ENCODE measurements around the gene GTPBP4. TPM values are rescaled to one million over a fixed set of nuclear protein-coding genes. Genes with fewer than 3 reads are reported as not detected.

The GTPBP4 gene
- total and polyA plus RNA-seq, 2 donors from 2014 or later: 18.9 to 37.1 TPM

DNA sequence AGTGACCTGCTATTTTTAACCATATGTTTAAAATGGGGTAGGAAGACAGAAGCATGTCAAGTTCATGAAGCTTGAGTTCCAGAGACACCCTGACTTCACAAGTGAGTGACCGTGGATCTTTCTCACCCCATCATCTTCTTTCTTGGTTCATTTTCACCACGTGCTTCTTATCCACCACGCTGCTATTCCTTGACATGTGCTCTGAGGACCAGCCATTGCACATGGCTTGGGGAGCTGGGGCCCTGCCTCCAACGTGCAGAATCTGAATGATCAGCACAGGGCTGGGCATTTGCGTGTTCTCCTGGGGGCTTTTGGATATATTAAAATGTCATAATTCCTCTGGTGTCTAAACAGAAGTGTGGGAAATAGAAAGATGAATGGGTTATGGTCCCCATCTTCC is 25.0 kb upstream of the GTPBP4 start:
- FAIRE-seq: no peak
- Histone ChIP-seq H3K9me3 (ENCODE audit: control insufficient read depth in 2 of 3, insufficient read depth in 1 of 3, low read length in 3 of 3) (no peaks in the 10 kb centered on the region), H3K4me3 (ENCODE audit: low read length in 3 of 3) (no peak overlapping the region), H3K4me1 (ENCODE audit: control insufficient read depth in 2 of 3, insufficient read depth in 2 of 3, low read depth in 1 of 3, low read length in 3 of 3) (no peaks in the 10 kb centered on the region), H3K36me3 (ENCODE audit: control insufficient read depth in 2 of 3, insufficient read depth in 3 of 3, low read length in 3 of 3) (no peaks in the 10 kb centered on the region), H3K9ac (ENCODE audit: low read length in 3 of 3) (no peak overlapping the region), H3K27me3 (ENCODE audit: control insufficient read depth, insufficient read depth, low read length) (no peaks in the 10 kb centered on the region), H3K27ac (ENCODE audit: low read depth in 2 of 2, low read length in 2 of 2) (no peak overlapping the region)
- no peak for TF ChIP-seq CTCF (IDR thresholded peaks at IDR 0.05; ENCODE audit: borderline replicate concordance, extremely low read depth, insufficient read depth)
- intact Hi-C loops (cut with DNase I): no loop called here
- no peak for DNase-seq

GRCh38 chr10:963655-964054 is 24.6 kb upstream of the GTPBP4 start:
- no peaks in the 10 kb centered on the region for H3K9me3 ChIP-seq (ENCODE audit: control insufficient read depth in 2 of 3, insufficient read depth in 1 of 3, low read length in 3 of 3)
- no peak overlapping the region for H3K27ac ChIP-seq (ENCODE audit: low read depth in 2 of 2, low read length in 2 of 2)
- DNase-seq: no peak
- no peaks in the 10 kb centered on the region for H3K4me1 ChIP-seq (ENCODE audit: control insufficient read depth in 2 of 3, insufficient read depth in 2 of 3, low read depth in 1 of 3, low read length in 3 of 3)
- TF ChIP-seq CTCF (IDR thresholded peaks at IDR 0.05; ENCODE audit: borderline replicate concordance, extremely low read depth, insufficient read depth): no peak
- no peaks in the 10 kb centered on the region for H3K36me3 ChIP-seq (ENCODE audit: control insufficient read depth in 2 of 3, insufficient read depth in 3 of 3, low read length in 3 of 3)
- intact Hi-C loops (cut with DNase I): no loop called here
- no peak for FAIRE-seq
- no peak overlapping the region for H3K9ac ChIP-seq (ENCODE audit: low read length in 3 of 3)
- no peaks in the 10 kb centered on the region for H3K27me3 ChIP-seq (ENCODE audit: control insufficient read depth, insufficient read depth, low read length)
- H3K4me3 ChIP-seq (ENCODE audit: low read length in 3 of 3): no peak overlapping the region

- no peak overlapping the region for H3K4me3 ChIP-seq (ENCODE audit: low read length in 3 of 3)
- no peaks in the 10 kb centered on the region for H3K9me3 ChIP-seq (ENCODE audit: control insufficient read depth in 2 of 3, insufficient read depth in 1 of 3, low read length in 3 of 3)
- H3K36me3 ChIP-seq (ENCODE audit: control insufficient read depth in 2 of 3, insufficient read depth in 3 of 3, low read length in 3 of 3): no peaks in the 10 kb centered on the region
- DNase-seq: no peak
- no peak overlapping the region for H3K9ac ChIP-seq (ENCODE audit: low read length in 3 of 3)
- no peaks in the 10 kb centered on the region for H3K27me3 ChIP-seq (ENCODE audit: control insufficient read depth, insufficient read depth, low read length)
- TF ChIP-seq CTCF (IDR thresholded peaks at IDR 0.05; ENCODE audit: borderline replicate concordance, extremely low read depth, insufficient read depth): no peak
- H3K27ac ChIP-seq (ENCODE audit: low read depth in 2 of 2, low read length in 2 of 2): no peak overlapping the region
- no peaks in the 10 kb centered on the region for H3K4me1 ChIP-seq (ENCODE audit: control insufficient read depth in 2 of 3, insufficient read depth in 2 of 3, low read depth in 1 of 3, low read length in 3 of 3)
- FAIRE-seq: no peak
- intact Hi-C loops (cut with DNase I): no loop called here
Observed at GRCh38 chr10:964321-964987, 23.8 kb upstream of the GTPBP4 start.

DNA sequence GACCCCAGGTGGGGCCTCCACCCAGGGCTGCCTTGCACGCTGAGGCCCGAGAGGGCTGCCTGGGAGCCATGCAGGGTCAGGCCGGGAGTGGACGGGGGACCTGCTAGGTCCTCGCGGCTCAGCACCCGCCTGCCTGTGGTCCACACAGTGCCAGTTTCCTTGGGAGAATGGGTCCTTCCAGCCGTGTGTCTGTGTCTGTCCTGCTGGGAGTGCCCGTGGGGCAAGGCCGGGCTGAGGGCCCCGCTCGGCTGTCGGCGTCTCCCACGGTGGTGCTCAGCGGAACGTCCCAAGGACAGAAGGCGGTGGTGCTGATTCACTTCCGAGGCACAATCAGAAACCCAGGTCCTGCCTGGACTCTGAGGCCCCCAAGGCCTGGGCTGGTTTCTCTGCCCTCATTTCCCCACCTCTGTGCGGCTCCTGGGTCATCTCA is 23.2 kb upstream of the GTPBP4 start:
- Histone ChIP-seq H3K9ac (ENCODE audit: low read length in 3 of 3) (no peak overlapping the region), H3K36me3 (ENCODE audit: control insufficient read depth in 2 of 3, insufficient read depth in 3 of 3, low read length in 3 of 3) (no peaks in the 10 kb centered on the region), H3K4me3 (ENCODE audit: low read length in 3 of 3) (no peak overlapping the region), H3K27me3 (ENCODE audit: control insufficient read depth, insufficient read depth, low read length) (no peaks in the 10 kb centered on the region), H3K27ac (ENCODE audit: low read depth in 2 of 2, low read length in 2 of 2) (no peak overlapping the region), H3K9me3 (ENCODE audit: control insufficient read depth in 2 of 3, insufficient read depth in 1 of 3, low read length in 3 of 3) (no peaks in the 10 kb centered on the region), H3K4me1 (ENCODE audit: control insufficient read depth in 2 of 3, insufficient read depth in 2 of 3, low read depth in 1 of 3, low read length in 3 of 3) (peaks cover 0 to 2% (median under 1%) of the 10 kb centered on the region in 3 donors)
- intact Hi-C loops (cut with DNase I): no loop called here
- FAIRE-seq (no peak), DNase-seq (no peak)
- TF ChIP-seq CTCF (IDR thresholded peaks at IDR 0.05; ENCODE audit: borderline replicate concordance, extremely low read depth, insufficient read depth): no peak
